HG03342 (cell line): Measurements from ENCODE around the gene OR8D1.
"Not testable (repeated sequence)": the region's sequence is repeated elsewhere in the genome, so short reads cannot be mapped to it uniquely, and the experiment has no call there.

Source experiments
- ATAC-seq: cut with Tn5 transposase; IDR thresholded peaks from one replicate; pipeline ENCODE4 v1.9.1; 2021; ENCODE audit warnings: mild to moderate bottlenecking, moderate library complexity; ENCODE audit not compliant: unreplicated experiment

Gene OR8D1

DNA sequence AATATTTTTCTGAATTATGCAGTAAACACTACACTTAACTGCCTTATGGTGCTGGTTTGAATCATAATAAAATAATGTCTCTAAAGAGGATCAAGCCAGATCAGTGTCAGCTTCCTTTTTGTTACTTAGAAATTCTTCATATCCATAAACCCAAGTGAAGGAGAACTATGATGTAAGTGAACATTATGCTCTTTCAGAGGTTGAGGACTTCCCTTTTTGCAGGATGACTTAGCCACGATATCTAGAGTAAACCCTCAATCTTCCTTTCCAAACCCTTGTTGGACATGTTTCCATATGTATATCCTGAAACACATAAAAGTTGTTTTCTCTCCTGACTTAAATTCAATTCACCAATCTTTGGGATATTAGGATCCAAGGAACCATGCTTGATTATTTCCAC lies 19.1 kb downstream of the OR8D1 start:
- no peak for ATAC-seq

- ATAC-seq, result no peak
These were observed 28.0 kb downstream of the OR8D1 start for GRCh38 chr11:124285610-124286344.

DNA sequence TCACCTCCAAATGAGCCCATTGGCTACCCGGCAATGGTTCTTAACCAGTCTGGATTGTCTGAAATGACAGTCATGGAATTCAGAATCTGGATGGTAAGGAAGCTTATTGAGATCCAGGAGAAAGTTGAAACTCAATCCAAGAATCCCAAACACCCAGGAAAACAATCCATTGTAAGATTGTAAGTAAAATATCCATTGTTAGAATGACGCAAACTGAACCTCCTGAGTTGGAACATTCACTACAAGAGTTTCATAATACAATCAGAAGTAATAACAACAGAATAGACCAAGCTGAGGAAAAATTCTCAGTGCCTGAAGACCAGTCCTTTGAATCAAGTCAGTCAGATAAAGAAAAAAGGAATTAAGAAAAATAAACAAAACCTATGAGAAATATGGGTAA lies 35.5 kb downstream of the OR8D1 start:
- ATAC-seq, result no peak

GRCh38 chr11:124277804-124278203 lies 35.9 kb downstream of the OR8D1 start:
- no peak for ATAC-seq

DNA sequence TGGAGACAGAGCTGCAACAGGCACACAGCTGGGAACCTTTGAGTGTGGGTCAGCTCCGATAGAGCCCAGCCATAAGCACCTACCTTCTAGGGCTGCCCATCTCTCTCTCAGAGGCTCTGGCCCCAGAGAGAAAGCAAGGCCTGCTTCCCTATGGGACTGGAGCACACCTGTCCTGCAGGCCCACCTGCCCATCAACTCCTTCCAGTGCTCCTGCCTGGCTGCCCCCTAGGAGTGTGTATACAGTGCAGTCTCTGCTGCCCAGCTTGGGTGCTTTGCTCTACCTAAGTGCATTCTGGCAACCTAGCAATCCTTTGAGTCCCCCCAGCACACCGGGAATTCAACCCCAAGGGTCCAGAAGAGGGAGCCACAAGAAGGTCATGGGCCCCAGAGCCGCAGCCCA lies 36.5 kb downstream of the OR8D1 start:
- ATAC-seq, result no peak

GRCh38 chr11:124276081-124276480 lies 37.7 kb downstream of the OR8D1 start:
- ATAC-seq, result no peak

DNA sequence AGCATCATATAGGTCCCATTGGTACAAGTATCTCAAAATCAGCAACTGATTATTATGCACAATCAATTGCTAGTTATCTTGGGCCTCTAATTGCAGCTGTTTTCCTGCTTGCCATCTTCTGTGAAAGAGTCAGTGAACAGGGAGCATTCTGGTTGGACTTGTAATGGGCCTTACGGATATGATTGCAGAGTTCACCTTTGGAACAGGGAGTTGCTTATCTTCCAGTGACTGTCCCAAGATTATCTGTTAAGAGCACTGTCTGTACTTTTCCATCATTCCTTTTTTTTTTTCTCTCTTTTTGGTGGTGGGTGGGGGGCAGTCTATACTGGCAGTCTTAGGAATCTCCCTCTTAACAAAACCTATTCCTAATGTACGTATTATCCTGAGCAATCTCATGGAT lies 39.7 kb downstream of the OR8D1 start:
- no peak for ATAC-seq

- not testable (repeated sequence) for ATAC-seq
These were observed 42.9 kb downstream of the OR8D1 start for GRCh38 chr11:124270886-124271285.

- ATAC-seq, result not testable (repeated sequence)
These were observed 48.7 kb downstream of the OR8D1 start for GRCh38 chr11:124265041-124265440.

- ATAC-seq, result no peak
These were observed 57.7 kb downstream of the OR8D1 start, which contains the start of gene OR8G5 for GRCh38 chr11:124256076-124256475. TSS of gene OR8G5 (plus strand) at chr11:124256376. CDS start at chr11:124264932, 8,556 bp downstream.
